Stimulated activated naive CD4-positive, alpha-beta T cell (primary cell): ENCODE measurements around the gene TBC1D22B.
"Not testable (repeated sequence)": the region's sequence is repeated elsewhere in the genome, so short reads cannot be mapped to it uniquely, and the experiment has no call there.

Experiments
- DNase-seq, 6 experiments: peaks; one replicate each; lab custom pipeline; 2025; lab: John Stamatoyannopoulos, UW

Gene TBC1D22B

GRCh38 chr6:37321101-37321500, 63.5 kb downstream of the TBC1D22B start:
- no peak for DNase-seq

GRCh38 chr6:37321516-37322415, 64.2 kb downstream of the TBC1D22B start:
- no peak for DNase-seq

- DNase-seq: no peak
Measured at GRCh38 chr6:37323580-37323979, 66.0 kb downstream of the TBC1D22B start.

GRCh38 chr6:37324131-37325033, 66.8 kb downstream of the TBC1D22B start:
- DNase-seq: no peak

- not testable (repeated sequence) for DNase-seq
Measured at GRCh38 chr6:37330345-37330744, 72.8 kb downstream of the TBC1D22B start.

- no peak for DNase-seq
Measured at GRCh38 chr6:37331047-37331446, 73.5 kb downstream of the TBC1D22B start.

- no peak for DNase-seq
Measured at GRCh38 chr6:37332894-37333293, 75.3 kb downstream of the TBC1D22B start.

- DNase-seq: no peak
Measured at GRCh38 chr6:37334047-37334446, 76.5 kb downstream of the TBC1D22B start.

- not testable (repeated sequence) for DNase-seq
Measured at GRCh38 chr6:37338317-37338716, 80.7 kb downstream of the TBC1D22B start.

- DNase-seq: no peak
Measured at GRCh38 chr6:37338745-37339255, 81.2 kb downstream of the TBC1D22B start.

- no peak for DNase-seq
Measured at GRCh38 chr6:37339741-37340638, 82.4 kb downstream of the TBC1D22B start.

- DNase-seq: no peak
Measured at GRCh38 chr6:37340639-37340943, 83.0 kb downstream of the TBC1D22B start.

GRCh38 chr6:37343248-37343647, 85.7 kb downstream of the TBC1D22B start:
- DNase-seq: no peak

GRCh38 chr6:37344308-37344707, 86.7 kb downstream of the TBC1D22B start:
- no peak for DNase-seq

GRCh38 chr6:37345804-37346203, 88.2 kb downstream of the TBC1D22B start:
- DNase-seq: not testable (repeated sequence)

- no peak for DNase-seq
Measured at GRCh38 chr6:37347177-37347576, 89.6 kb downstream of the TBC1D22B start.

GRCh38 chr6:37347670-37348111, 90.1 kb downstream of the TBC1D22B start:
- DNase-seq: no peak

- DNase-seq: no peak
Measured at GRCh38 chr6:37351027-37351426, 93.5 kb downstream of the TBC1D22B start.

GRCh38 chr6:37352384-37352783, 94.8 kb downstream of the TBC1D22B start:
- no peak for DNase-seq

GRCh38 chr6:37353761-37354525, 96.4 kb downstream of the TBC1D22B start, which contains the start of gene RNF8:
TSS of gene RNF8 (plus strand) at chr6:37353983. CDS start at chr6:37354165, 182 bp downstream.
- peak; percentile 72 to 85 (median 80) for DNase-seq
